GM21360 (cell line): ENCODE measurements around the gene IKZF1.
A peak's percentile ranks its signal among the peaks of the same experiment; 100 is the strongest.

Experiments used
- ATAC-seq: cut with Tn5 transposase; IDR thresholded peaks from one replicate; pipeline ENCODE4 v1.9.1; 2021; ENCODE audit warnings: mild to moderate bottlenecking, moderate library complexity; ENCODE audit not compliant: unreplicated experiment

IKZF1 gene

GRCh38 chr7:50404392-50404791 is 99.9 kb downstream of the IKZF1 start:
- ATAC-seq: no peak

GRCh38 chr7:50405221-50405620 is 100.7 kb downstream of the IKZF1 start:
- peak; percentile 33 for ATAC-seq

GRCh38 chr7:50406935-50407334 is 102.4 kb downstream of the IKZF1 start:
- no peak for ATAC-seq

GRCh38 chr7:50409856-50410745 is 105.6 kb downstream of the IKZF1 start:
- ATAC-seq: peak; percentile 52

- no peak for ATAC-seq
Measured at GRCh38 chr7:50411332-50411731, 106.8 kb downstream of the IKZF1 start.

GRCh38 chr7:50412973-50413372 is 108.5 kb downstream of the IKZF1 start:
- no peak for ATAC-seq

- no peak for ATAC-seq
Measured at GRCh38 chr7:50413561-50413960, 109.0 kb downstream of the IKZF1 start.

- ATAC-seq: no peak
Measured at GRCh38 chr7:50415844-50416364, 111.4 kb downstream of the IKZF1 start.

GRCh38 chr7:50416527-50417182 is 112.1 kb downstream of the IKZF1 start:
- ATAC-seq: peak; percentile 86

GRCh38 chr7:50418086-50418515 is 113.6 kb downstream of the IKZF1 start:
- ATAC-seq: peak; percentile 74

- ATAC-seq: no peak
Measured at GRCh38 chr7:50418526-50419290, 114.2 kb downstream of the IKZF1 start.

GRCh38 chr7:50421043-50421442 is 116.5 kb downstream of the IKZF1 start:
- ATAC-seq: no peak

- ATAC-seq: no peak
Measured at GRCh38 chr7:50422858-50423257, 118.3 kb downstream of the IKZF1 start.

- no peak for ATAC-seq
Measured at GRCh38 chr7:50423860-50424259, 119.3 kb downstream of the IKZF1 start.

- no peak for ATAC-seq
Measured at GRCh38 chr7:50425318-50425717, 120.8 kb downstream of the IKZF1 start.

GRCh38 chr7:50426280-50427045 is 121.9 kb downstream of the IKZF1 start:
- no peak for ATAC-seq

- no peak for ATAC-seq
Measured at GRCh38 chr7:50427518-50427917, 123.0 kb downstream of the IKZF1 start.

- no peak for ATAC-seq
Measured at GRCh38 chr7:50428911-50429310, 124.4 kb downstream of the IKZF1 start.

- ATAC-seq: no peak
Measured at GRCh38 chr7:50431316-50431715, 126.8 kb downstream of the IKZF1 start.

GRCh38 chr7:50431722-50432305 is 127.3 kb downstream of the IKZF1 start:
- ATAC-seq: no peak
